RWPE1 (cell line): ENCODE results near the gene B3GAT2.

Experiments used
- CTCF ChIA-PET: fragments of 350-600 bp; sonication (Branson Sonifier 250); formaldehyde crosslinking; extraction: SDS; loops from one replicate; lab custom pipeline; 2021; lab: Yijun Ruan, JAX
- POLR2A ChIA-PET: fragments of 400-600 bp; formaldehyde crosslinking; extraction: SDS; loops from one replicate; lab custom pipeline; 2020; ENCODE audit warnings: antibody characterized with exemption; ENCODE audit not compliant: low non-redundant PET; lab: Yijun Ruan, JAX
- DNase-seq: peaks from one replicate; pipeline ENCODE4 v3.0.0; 2012; ENCODE audit warnings: low spot score
- H3K27ac ChIP-seq: fragments of 450-650 bp; 2 replicates; pipeline ENCODE4 v1.5.1; 2017
- CTCF ChIP-seq: fragments of 450-650 bp; conservative IDR thresholded peaks from 2 replicates; pipeline ENCODE4 v1.5.1; 2017; ENCODE audit warnings: low read depth, mild to moderate bottlenecking

The B3GAT2 gene

GRCh38 chr6:70863343-70863742 is 93.5 kb downstream of the B3GAT2 start:
- H3K27ac ChIP-seq, result no peak overlapping the region
- TF ChIP-seq CTCF, result no peak
- POLR2A ChIA-PET, result no interaction called here
- CTCF ChIA-PET, result interaction anchor here (1.0 kb wide), 2 partner anchors 11 to 22 kb away, joined by 3 to 5 read pairs; no protein-coding TSS in a partner anchor
- no peak for DNase-seq

- TF ChIP-seq CTCF, result no peak
- no peak overlapping the region for H3K27ac ChIP-seq
- ChIA-PET POLR2A (no interaction called here), CTCF (interaction anchor here (0.6 kb wide), 1 partner anchor 113 kb away, joined by 3 read pairs; no protein-coding TSS in a partner anchor)
- no peak for DNase-seq
These were observed 95.9 kb downstream of the B3GAT2 start for GRCh38 chr6:70860920-70861319.

GRCh38 chr6:70860045-70860444 is 96.8 kb downstream of the B3GAT2 start:
- no peak overlapping the region for H3K27ac ChIP-seq
- no peak for TF ChIP-seq CTCF
- ChIA-PET CTCF (no interaction called here), POLR2A (no interaction called here)
- no peak for DNase-seq

- ChIA-PET CTCF (interaction anchor here (0.7 kb wide), 1 partner anchor 333 kb away, joined by 3 read pairs; no protein-coding TSS in a partner anchor), POLR2A (interaction anchor here (0.6 kb wide), 1 partner anchor 13 kb away, joined by 18 read pairs; no protein-coding TSS in a partner anchor)
- no peak for TF ChIP-seq CTCF
- H3K27ac ChIP-seq, result no peak overlapping the region
- no peak for DNase-seq
These were observed 99.3 kb downstream of the B3GAT2 start for GRCh38 chr6:70857387-70858077.

- no peak for DNase-seq
- ChIA-PET POLR2A (no interaction called here), CTCF (no interaction called here)
- no peak overlapping the region for H3K27ac ChIP-seq
- TF ChIP-seq CTCF, result no peak
These were observed 104.1 kb downstream of the B3GAT2 start for GRCh38 chr6:70852667-70853246.

GRCh38 chr6:70849348-70850069 is 107.4 kb downstream of the B3GAT2 start:
- DNase-seq, result no peak
- no peak for TF ChIP-seq CTCF
- POLR2A ChIA-PET, result no interaction called here
- CTCF ChIA-PET, result no interaction called here
- H3K27ac ChIP-seq, result no peak overlapping the region
